ENCODE measurements around the gene ZNF148.

The ZNF148 gene

DNA sequence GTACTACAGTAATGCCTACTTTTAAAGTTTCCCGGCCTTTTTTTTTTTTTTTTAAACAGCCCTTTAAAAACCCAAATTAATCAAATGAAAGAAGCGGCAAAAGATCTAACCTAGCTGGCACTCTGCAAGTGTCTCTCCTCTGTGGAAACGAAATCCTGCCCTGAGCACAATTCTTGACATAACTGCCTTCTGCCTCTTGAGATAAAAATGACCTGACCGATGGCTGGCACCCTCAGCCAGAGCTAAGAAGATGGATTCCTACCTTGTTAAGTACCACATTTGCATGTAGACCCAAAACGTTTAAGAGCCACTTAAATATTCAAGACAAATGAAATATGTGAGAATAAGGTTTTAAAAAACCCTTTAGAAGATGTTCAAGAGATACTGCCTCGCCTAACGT is 146.0 kb downstream of the ZNF148 start:
- TF ChIP-seq, protein P1, sequence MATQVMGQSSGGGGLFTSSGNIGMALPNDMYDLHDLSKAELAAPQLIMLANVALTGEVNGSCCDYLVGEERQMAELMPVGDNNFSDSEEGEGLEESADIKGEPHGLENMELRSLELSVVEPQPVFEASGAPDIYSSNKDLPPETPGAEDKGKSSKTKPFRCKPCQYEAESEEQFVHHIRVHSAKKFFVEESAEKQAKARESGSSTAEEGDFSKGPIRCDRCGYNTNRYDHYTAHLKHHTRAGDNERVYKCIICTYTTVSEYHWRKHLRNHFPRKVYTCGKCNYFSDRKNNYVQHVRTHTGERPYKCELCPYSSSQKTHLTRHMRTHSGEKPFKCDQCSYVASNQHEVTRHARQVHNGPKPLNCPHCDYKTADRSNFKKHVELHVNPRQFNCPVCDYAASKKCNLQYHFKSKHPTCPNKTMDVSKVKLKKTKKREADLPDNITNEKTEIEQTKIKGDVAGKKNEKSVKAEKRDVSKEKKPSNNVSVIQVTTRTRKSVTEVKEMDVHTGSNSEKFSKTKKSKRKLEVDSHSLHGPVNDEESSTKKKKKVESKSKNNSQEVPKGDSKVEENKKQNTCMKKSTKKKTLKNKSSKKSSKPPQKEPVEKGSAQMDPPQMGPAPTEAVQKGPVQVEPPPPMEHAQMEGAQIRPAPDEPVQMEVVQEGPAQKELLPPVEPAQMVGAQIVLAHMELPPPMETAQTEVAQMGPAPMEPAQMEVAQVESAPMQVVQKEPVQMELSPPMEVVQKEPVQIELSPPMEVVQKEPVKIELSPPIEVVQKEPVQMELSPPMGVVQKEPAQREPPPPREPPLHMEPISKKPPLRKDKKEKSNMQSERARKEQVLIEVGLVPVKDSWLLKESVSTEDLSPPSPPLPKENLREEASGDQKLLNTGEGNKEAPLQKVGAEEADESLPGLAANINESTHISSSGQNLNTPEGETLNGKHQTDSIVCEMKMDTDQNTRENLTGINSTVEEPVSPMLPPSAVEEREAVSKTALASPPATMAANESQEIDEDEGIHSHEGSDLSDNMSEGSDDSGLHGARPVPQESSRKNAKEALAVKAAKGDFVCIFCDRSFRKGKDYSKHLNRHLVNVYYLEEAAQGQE (IDR thresholded peaks at IDR 0.05; ENCODE audit: insufficient read depth in 1 of 2, low read depth in 2 of 2, low read length in 2 of 2): no peak
- no peak for TF ChIP-seq POLR2AphosphoS5 (IDR thresholded peaks at IDR 0.05; ENCODE audit: low read depth, low read length)

DNA sequence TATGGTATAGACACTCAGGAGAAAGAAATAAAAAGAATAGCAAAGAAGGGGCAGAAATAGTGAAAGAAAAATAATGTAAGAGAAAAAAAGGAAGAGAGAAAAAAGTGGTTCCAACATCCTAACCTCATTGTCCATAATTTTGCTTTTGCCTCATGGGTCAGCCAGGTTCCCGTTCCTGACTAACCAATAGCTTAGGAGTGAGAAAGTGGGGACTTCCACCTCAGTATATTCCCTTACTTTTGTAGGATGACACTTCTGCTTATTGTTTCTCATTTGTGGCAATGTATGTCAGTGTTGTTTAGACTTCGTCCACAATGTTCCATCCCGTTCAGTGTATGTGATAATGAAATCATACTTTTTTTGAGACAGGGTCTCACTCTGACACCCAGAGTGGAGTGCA is 153.3 kb downstream of the ZNF148 start:
- TF ChIP-seq, protein P1 (IDR thresholded peaks at IDR 0.05; ENCODE audit: insufficient read depth in 1 of 2, low read depth in 2 of 2, low read length in 2 of 2): no peak

DNA sequence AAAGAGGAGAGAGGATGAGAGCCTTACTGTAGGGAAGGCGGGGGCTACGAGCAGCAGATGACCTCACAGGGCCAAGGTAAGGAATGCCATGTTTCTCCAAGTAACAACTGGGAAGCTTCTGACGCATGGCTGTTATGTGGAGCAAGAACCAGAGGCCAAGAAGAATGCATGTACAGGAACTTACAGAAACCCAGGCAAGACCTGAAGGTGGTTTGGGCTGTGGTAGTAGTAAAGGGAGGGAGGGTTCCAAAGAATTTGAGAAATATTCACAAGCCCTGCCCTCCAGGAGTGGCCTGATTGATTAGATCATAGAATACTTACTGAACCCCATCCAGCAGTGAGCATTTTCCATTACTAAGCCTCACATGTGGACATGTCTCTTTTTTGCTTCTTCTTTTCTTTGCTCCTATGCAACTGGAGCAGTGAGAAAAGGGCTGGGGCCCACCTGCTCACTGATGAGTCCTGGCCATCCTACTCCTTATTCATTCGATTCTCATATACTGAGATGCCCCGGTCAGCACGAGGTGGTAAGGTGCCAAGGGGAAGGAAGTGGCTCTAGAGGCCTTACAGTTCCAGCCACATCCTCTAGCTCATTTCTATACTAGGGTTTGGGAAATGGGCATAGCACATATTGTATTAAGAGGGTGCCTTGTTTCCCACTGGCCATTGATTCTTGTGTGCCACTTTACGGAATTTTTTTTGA is 154.2 kb downstream of the ZNF148 start:
- TF ChIP-seq TAF1 (IDR thresholded peaks at IDR 0.05; ENCODE audit: borderline replicate concordance, insufficient read depth, low read length) (no peak), FOXP2 (optimal IDR thresholded peaks at IDR 0.05; ENCODE audit: borderline replicate concordance, extremely low read depth, extremely low read length, insufficient read depth) (no peak), POLR2AphosphoS5 (IDR thresholded peaks at IDR 0.05; ENCODE audit: low read depth, low read length) (no peak), SIN3A (IDR thresholded peaks at IDR 0.05; ENCODE audit: borderline replicate concordance, insufficient read depth, low read length) (no peak)
- TF ChIP-seq, protein P1 (IDR thresholded peaks at IDR 0.05; ENCODE audit: insufficient read depth in 1 of 2, low read depth in 2 of 2, low read length in 2 of 2): no peak

DNA sequence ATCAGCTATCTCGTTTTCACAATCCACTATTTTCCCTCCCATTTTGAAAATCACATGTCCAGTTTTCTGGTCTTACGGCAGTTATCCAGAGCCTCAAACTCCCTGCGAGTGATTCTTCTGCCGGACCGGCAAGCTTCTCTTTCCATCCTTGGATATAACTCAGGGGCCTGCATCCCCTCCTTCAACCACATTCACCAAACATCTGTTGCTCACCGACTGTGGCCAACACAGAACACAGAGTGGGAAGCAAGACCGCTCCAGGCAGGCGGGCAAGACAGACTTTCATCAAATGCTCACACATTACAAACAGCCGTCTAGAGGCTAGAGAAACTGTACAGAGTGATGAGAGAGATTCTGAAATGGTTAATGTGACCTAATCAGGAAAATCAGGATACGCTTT is 154.9 kb downstream of the ZNF148 start:
- TF ChIP-seq POLR2AphosphoS5 (IDR thresholded peaks at IDR 0.05; ENCODE audit: low read depth, low read length): no peak

DNA sequence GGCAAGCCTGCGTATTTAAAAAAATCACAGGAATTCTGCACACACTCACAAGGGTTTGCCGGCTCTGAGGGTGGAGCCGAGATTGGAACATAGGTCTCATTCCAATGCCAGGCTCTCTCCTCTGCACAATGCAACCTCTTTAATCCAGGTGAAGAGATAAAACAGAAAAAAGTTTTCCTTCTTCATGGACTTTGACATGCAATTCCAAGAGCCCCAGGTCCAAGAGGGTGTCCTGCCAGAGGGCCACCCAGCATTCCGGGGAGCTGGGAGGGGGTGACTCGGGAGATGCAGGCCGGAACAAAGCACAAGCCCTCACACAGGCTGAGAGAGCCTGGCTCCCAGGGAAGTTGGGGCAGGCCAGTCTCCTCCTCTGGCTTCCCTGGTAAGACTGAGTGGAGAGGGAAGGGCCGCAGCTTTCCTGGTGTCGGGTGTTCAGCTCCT is 155.8 kb downstream of the ZNF148 start:
- no peak for TF ChIP-seq TAF1 (IDR thresholded peaks at IDR 0.05; ENCODE audit: borderline replicate concordance, insufficient read depth, low read length)
- no peak for TF ChIP-seq POLR2AphosphoS5 (IDR thresholded peaks at IDR 0.05; ENCODE audit: low read depth, low read length)

DNA sequence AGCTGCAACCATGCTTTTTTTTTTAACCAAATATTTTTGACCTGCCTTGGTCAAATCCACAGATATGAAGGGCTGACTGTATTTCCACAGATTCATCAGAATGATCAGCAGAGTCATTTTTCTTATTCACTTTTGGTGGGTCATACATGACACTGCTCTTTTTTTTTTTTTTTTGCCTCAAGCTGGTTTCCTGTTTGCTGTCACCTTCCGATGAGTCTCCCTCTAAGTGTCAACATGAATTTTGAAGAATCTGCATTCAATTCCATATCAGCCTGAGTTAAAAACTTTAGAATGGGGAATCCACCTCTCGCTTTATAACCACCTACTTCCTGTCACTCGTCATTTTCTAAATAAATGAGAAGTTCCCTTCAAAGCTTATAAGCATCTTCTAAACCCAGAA is 160.4 kb downstream of the ZNF148 start:
- no peak for TF ChIP-seq TAF1 (IDR thresholded peaks at IDR 0.05; ENCODE audit: borderline replicate concordance, insufficient read depth, low read length)
- TF ChIP-seq SIN3A (IDR thresholded peaks at IDR 0.05; ENCODE audit: borderline replicate concordance, insufficient read depth, low read length): no peak
- no peak for TF ChIP-seq POLR2AphosphoS5 (IDR thresholded peaks at IDR 0.05; ENCODE audit: low read depth, low read length)
- TF ChIP-seq, protein P1 (IDR thresholded peaks at IDR 0.05; ENCODE audit: insufficient read depth in 1 of 2, low read depth in 2 of 2, low read length in 2 of 2): no peak
- TF ChIP-seq FOXP2 (optimal IDR thresholded peaks at IDR 0.05; ENCODE audit: borderline replicate concordance, extremely low read depth, extremely low read length, insufficient read depth): no peak
